Activated CD4-positive, alpha-beta T cell treated with anti-CD3 and anti-CD28 coated beads, Interleukin-2, amount 10 ng/mL, durations not matched to agents 7 days and 5 days (primary cell): ENCODE data around the gene TRIM4. TPM values are rescaled to one million over a fixed set of nuclear protein-coding genes. Genes with fewer than 3 reads are reported as not detected.

ENCODE experiments used
- CTCF ChIA-PET: fragments of 350-600 bp; sonication (Branson Sonifier 250); formaldehyde crosslinking; loops from one replicate; lab custom pipeline; 2021; ENCODE audit warnings: antibody characterized with exemption; lab: Charles Lee
- POLR2A ChIA-PET: fragments of 350-600 bp; sonication (Branson Sonifier 250); formaldehyde crosslinking; loops from one replicate; lab custom pipeline; 2021; ENCODE audit warnings: antibody characterized with exemption; lab: Charles Lee
- DNase-seq: peaks from one replicate; pipeline ENCODE4 v3.0.0-alpha.2; 2020
- H3K27ac Mint-ChIP-seq: one replicate; pipeline ENCODE4 v1.8.0; 2021; ENCODE audit warnings: mild to moderate bottlenecking, moderate library complexity, mixed read lengths
- H3K27me3 Mint-ChIP-seq: one replicate; pipeline ENCODE4 v1.8.0; 2021; ENCODE audit warnings: mixed read lengths
- H3K36me3 Mint-ChIP-seq: one replicate; pipeline ENCODE4 v1.8.0; 2021; ENCODE audit warnings: low read depth, mixed read lengths
- H3K4me1 Mint-ChIP-seq: one replicate; pipeline ENCODE4 v1.8.0; 2021; ENCODE audit warnings: mixed read lengths
- H3K4me3 Mint-ChIP-seq: one replicate; pipeline ENCODE4 v1.8.0; 2021; ENCODE audit warnings: mild to moderate bottlenecking, moderate library complexity, mixed read lengths
- H3K9me3 Mint-ChIP-seq: one replicate; pipeline ENCODE4 v1.8.0; 2021; ENCODE audit warnings: mixed read lengths
- total RNA-seq, 2 experiments: library from RNA; stranded (reverse); gene quantifications; one replicate each; pipeline ENCODE4 v1.2.3, GENCODE V29; 2021

The TRIM4 gene
- total RNA-seq, 2 experiments from 2014 or later: 33.3 to 33.5 TPM

GRCh38 chr7:99863847-99864440, 55.4 kb downstream of the TRIM4 start:
- no peaks in the 10 kb centered on the region for H3K4me1 Mint-ChIP-seq
- ChIA-PET POLR2A (no interaction called here), CTCF (no interaction called here)
- no peak overlapping the region for H3K4me3 Mint-ChIP-seq
- DNase-seq: no peak
- no peaks in the 10 kb centered on the region for H3K36me3 Mint-ChIP-seq
- H3K9me3 Mint-ChIP-seq: no peaks in the 10 kb centered on the region
- no peak overlapping the region for H3K27ac Mint-ChIP-seq
- H3K27me3 Mint-ChIP-seq: peaks cover 32% of the 10 kb centered on the region

- DNase-seq: no peak
- no peaks in the 10 kb centered on the region for H3K36me3 Mint-ChIP-seq
- peaks cover 9% of the 10 kb centered on the region for H3K27me3 Mint-ChIP-seq
- no peak overlapping the region for H3K4me3 Mint-ChIP-seq
- no peaks in the 10 kb centered on the region for H3K9me3 Mint-ChIP-seq
- ChIA-PET CTCF (no interaction called here), POLR2A (no interaction called here)
- no peak overlapping the region for H3K27ac Mint-ChIP-seq
- H3K4me1 Mint-ChIP-seq: no peaks in the 10 kb centered on the region
These were observed 58.8 kb downstream of the TRIM4 start for GRCh38 chr7:99860281-99861127.

GRCh38 chr7:99855236-99855635, 64.1 kb downstream of the TRIM4 start:
- CTCF ChIA-PET: interaction anchor here (0.5 kb wide), 1 partner anchor 68 kb away, joined by 3 read pairs; no protein-coding TSS in a partner anchor

GRCh38 chr7:99848420-99849216, 70.7 kb downstream of the TRIM4 start:
- Mint-ChIP-seq H3K27ac (no peak overlapping the region), H3K4me1 (no peaks in the 10 kb centered on the region), H3K9me3 (no peaks in the 10 kb centered on the region), H3K36me3 (no peaks in the 10 kb centered on the region), H3K27me3 (peaks cover 19% of the 10 kb centered on the region), H3K4me3 (no peak overlapping the region)
- POLR2A ChIA-PET: no interaction called here
- CTCF ChIA-PET: interaction anchor here (0.6 to 1.3 kb wide), 2 partner anchors 9 to 56 kb away, joined by 3 read pairs; no protein-coding TSS in a partner anchor
- DNase-seq: no peak

More at GRCh38 chr7:99855236-99855635, 64.1 kb downstream of the TRIM4 start:
- H3K27me3 Mint-ChIP-seq: peaks cover 22% of the 10 kb centered on the region
- no peak for DNase-seq
- POLR2A ChIA-PET: no interaction called here
- no peak overlapping the region for H3K4me3 Mint-ChIP-seq
- no peaks in the 10 kb centered on the region for H3K9me3 Mint-ChIP-seq
- H3K27ac Mint-ChIP-seq: no peak overlapping the region
- H3K4me1 Mint-ChIP-seq: no peaks in the 10 kb centered on the region
- H3K36me3 Mint-ChIP-seq: no peaks in the 10 kb centered on the region

GRCh38 chr7:99844328-99844727, 75.0 kb downstream of the TRIM4 start:
- H3K4me3 Mint-ChIP-seq: no peak overlapping the region
- ChIA-PET CTCF (no interaction called here), POLR2A (no interaction called here)
- H3K9me3 Mint-ChIP-seq: no peaks in the 10 kb centered on the region
- H3K27me3 Mint-ChIP-seq: peaks cover 4% of the 10 kb centered on the region
- no peak overlapping the region for H3K27ac Mint-ChIP-seq
- no peaks in the 10 kb centered on the region for H3K36me3 Mint-ChIP-seq
- H3K4me1 Mint-ChIP-seq: no peaks in the 10 kb centered on the region
- no peak for DNase-seq

GRCh38 chr7:99843808-99844207, 75.5 kb downstream of the TRIM4 start:
- no peaks in the 10 kb centered on the region for H3K9me3 Mint-ChIP-seq
- no peak for DNase-seq
- H3K4me1 Mint-ChIP-seq: no peaks in the 10 kb centered on the region
- H3K27ac Mint-ChIP-seq: no peak overlapping the region
- POLR2A ChIA-PET: no interaction called here
- peaks cover 4% of the 10 kb centered on the region for H3K27me3 Mint-ChIP-seq
- CTCF ChIA-PET: no interaction called here
- no peak overlapping the region for H3K4me3 Mint-ChIP-seq
- no peaks in the 10 kb centered on the region for H3K36me3 Mint-ChIP-seq

GRCh38 chr7:99842926-99843325, 76.4 kb downstream of the TRIM4 start:
- Mint-ChIP-seq H3K27me3 (peaks cover 4% of the 10 kb centered on the region), H3K36me3 (no peaks in the 10 kb centered on the region), H3K4me3 (no peak overlapping the region), H3K4me1 (peaks cover 4% of the 10 kb centered on the region), H3K27ac (no peak overlapping the region), H3K9me3 (no peaks in the 10 kb centered on the region)
- POLR2A ChIA-PET: no interaction called here
- DNase-seq: no peak
- CTCF ChIA-PET: no interaction called here

Other genes with a start within 250 kb of the TRIM4 start
- not detected for gene CYP3A5, start 239.5 kb downstream of the TRIM4 start, total RNA-seq
- gene CYP3A7, start 184.3 kb downstream of the TRIM4 start, total RNA-seq: not detected
- not detected for gene CYP3A4, start 135.3 kb downstream of the TRIM4 start, total RNA-seq
- not detected for gene CYP3A43, start 91.5 kb downstream of the TRIM4 start, total RNA-seq
- gene OR2AE1, start 42.5 kb downstream of the TRIM4 start, total RNA-seq: under 1 TPM in 1 of 2 experiments, not detected in 1; 0.25 TPM
- under 1 TPM in 1 of 2 experiments, not detected in 1; 0.48 TPM for gene GJC3, start 10.1 kb upstream of the TRIM4 start, total RNA-seq
- gene AZGP1, start 56.5 kb upstream of the TRIM4 start, total RNA-seq: not detected
- 10 to 100 TPM; 63.2 to 66.0 TPM for gene ZKSCAN1, start 96.1 kb upstream of the TRIM4 start, total RNA-seq
- gene ZSCAN21, start 130.2 kb upstream of the TRIM4 start, total RNA-seq: 1 to 10 TPM; 6.6 to 9.1 TPM
- 10 to 100 TPM; 24.5 to 28.3 TPM for gene ZNF3, start 162.2 kb upstream of the TRIM4 start, total RNA-seq
- gene COPS6, start 169.4 kb upstream of the TRIM4 start, total RNA-seq: 10 to 100 TPM; 80.6 to 97.1 TPM
- 100 to 1,000 TPM; 292 to 321 TPM for gene MCM7, start 181.9 kb upstream of the TRIM4 start, total RNA-seq
- 10 to 100 TPM; 13.1 to 14.1 TPM for gene AP4M1, start 182.1 kb upstream of the TRIM4 start, total RNA-seq
- gene TAF6, start 199.8 kb upstream of the TRIM4 start, total RNA-seq: 10 to 100 TPM; 60.1 to 65.5 TPM
- gene CNPY4, start 200.1 kb upstream of the TRIM4 start, total RNA-seq: 10 to 100 TPM; 40.5 to 40.7 TPM
- 1 to 10 TPM; 2.3 to 3.6 TPM for gene MBLAC1, start 207.4 kb upstream of the TRIM4 start, total RNA-seq
- 100 to 1,000 TPM; 124 to 172 TPM for gene LAMTOR4, start 229.4 kb upstream of the TRIM4 start, total RNA-seq
- 10 to 100 TPM; 54.0 to 54.6 TPM for gene TRAPPC14, start 239.2 kb upstream of the TRIM4 start, total RNA-seq
- gene GAL3ST4, start 249.1 kb upstream of the TRIM4 start, total RNA-seq: 10 to 100 TPM; 14.2 to 15.6 TPM